NCI-H460 (cell line): ENCODE data around the gene SBNO2. TPM values are rescaled to one million over a fixed set of nuclear protein-coding genes. Genes with fewer than 3 reads are reported as not detected.
A peak's percentile ranks its signal among the peaks of the same experiment; 100 is the strongest.

Experiments used
- DNase-seq: peaks from one replicate; pipeline ENCODE4 v3.0.0-alpha.2; 2016; ENCODE audit warnings: low read depth; ENCODE audit errors: extremely low read depth
- total RNA-seq: library from RNA; depleted of rRNA; stranded (reverse); fragments of >200 nt; shearing (Covaris generic); gene quantifications from 2 replicates; pipeline ENCODE4 v1.2.3, GENCODE V29; 2014

Gene SBNO2
- total RNA-seq, 1 experiment from 2014 or later, result 28.0 TPM

- DNase-seq, result no peak
Measured at GRCh38 chr19:1081301-1082164, 92.5 kb downstream of the SBNO2 start.

- no peak for DNase-seq
Measured at GRCh38 chr19:1080360-1081161, 93.5 kb downstream of the SBNO2 start.

GRCh38 chr19:1079566-1080111 lies 94.4 kb downstream of the SBNO2 start:
- no peak for DNase-seq

- no peak for DNase-seq
Measured at GRCh38 chr19:1076951-1077350, 97.1 kb downstream of the SBNO2 start.

GRCh38 chr19:1076046-1076386 lies 98.1 kb downstream of the SBNO2 start:
- DNase-seq, result no peak

- peak; percentile 73 for DNase-seq
Measured at GRCh38 chr19:1074544-1075283, 99.4 kb downstream of the SBNO2 start.

- no peak for DNase-seq
Measured at GRCh38 chr19:1073956-1074517, 100.0 kb downstream of the SBNO2 start.

GRCh38 chr19:1073063-1073955 lies 100.8 kb downstream of the SBNO2 start:
- no peak for DNase-seq

- DNase-seq, result no peak
Measured at GRCh38 chr19:1072371-1073015, 101.6 kb downstream of the SBNO2 start.

- DNase-seq, result no peak
Measured at GRCh38 chr19:1070931-1071791, 102.9 kb downstream of the SBNO2 start.

- DNase-seq, result no peak
Measured at GRCh38 chr19:1070576-1070930, 103.5 kb downstream of the SBNO2 start.

- no peak for DNase-seq
Measured at GRCh38 chr19:1069009-1069779, 104.9 kb downstream of the SBNO2 start.

- no peak for DNase-seq
Measured at GRCh38 chr19:1068009-1069001, 105.8 kb downstream of the SBNO2 start.

- DNase-seq, result no peak
Measured at GRCh38 chr19:1067341-1067957, 106.6 kb downstream of the SBNO2 start.

GRCh38 chr19:1066748-1067340 lies 107.2 kb downstream of the SBNO2 start, which contains the start of gene ARHGAP45:
Gene ARHGAP45, plus strand, starts transcription at chr19:1067167. Its CDS starts 239 bp downstream, at chr19:1067406.
- no peak for DNase-seq
